Tibial nerve (tissue), 4 donors: ENCODE measurements around the gene ITPKB. TPM values are rescaled to one million over a fixed set of nuclear protein-coding genes. Genes with fewer than 3 reads are reported as not detected.

Experiments
- DNase-seq, 2 donors: peaks; one replicate each; pipeline ENCODE4 v3.0.0-alpha.2; 2019; ENCODE audit warnings: low spot score in 2 of 2
- H3K27ac ChIP-seq, 4 donors: fragments of 200-600 bp; sonication (generic) in 3 of 4; one replicate each; pipeline ENCODE4 v1.5.1; 2017 to 2019; ENCODE audit warnings: mild to moderate bottlenecking in 1 of 4
- H3K27me3 ChIP-seq, 2 donors: fragments of 200-600 bp; sonication (generic) in 1 of 2; one replicate each; pipeline versions ENCODE4 v1.5.1 to v1.6.0; 2017 to 2019
- H3K36me3 ChIP-seq, 3 donors: fragments of 200-600 bp; sonication (generic); one replicate each; pipeline ENCODE4 v1.5.1; 2018 to 2019
- H3K4me1 ChIP-seq, 4 donors: fragments of 200-600 bp; sonication (generic) in 3 of 4; one replicate each; pipeline ENCODE4 v1.5.1; 2017 to 2019
- H3K4me3 ChIP-seq, 4 donors: fragments of 200-600 bp; sonication (generic) in 3 of 4; one replicate each; pipeline ENCODE4 v1.5.1; 2017 to 2019; ENCODE audit warnings: mild to moderate bottlenecking in 1 of 4, moderate library complexity in 1 of 4
- H3K9me3 ChIP-seq, 4 donors: fragments of 200-600 bp; sonication (generic) in 3 of 4; one replicate each; pipeline ENCODE4 v1.5.1; 2017 to 2019
- EP300 ChIP-seq, 2 donors: sonication (generic); formaldehyde crosslinking; IDR thresholded peaks; one replicate each; pipeline ENCODE4 v1.6.1; 2017; ENCODE audit warnings: antibody characterized with exemption in 2 of 2, mild to moderate bottlenecking in 1 of 2
- POLR2A ChIP-seq, 2 donors: fragments of 450-650 bp; IDR thresholded peaks; one replicate each; pipeline ENCODE4 v1.6.1; 2017; ENCODE audit warnings: antibody characterized with exemption in 2 of 2, mild to moderate bottlenecking in 2 of 2, moderate library complexity in 2 of 2
- WGBS, 2 donors: methylation state at CpG; one replicate each; pipeline ENCODE4 v1.1.5; 2018; 5-methylcytosine and 5-hydroxymethylcytosine counted together
- total RNA-seq, 4 donors: library from RNA; depleted of rRNA; stranded (reverse); fragments of >200 nt; gene quantifications; one replicate each; pipeline ENCODE4 v1.1.0, GENCODE V29; 2016
- TF ChIP-seq, protein P1 (sequence below), 5 experiments: fragments of 200-600 bp in 3 of 5; fragments of 450-650 bp in 2 of 5; sonication (generic) in 3 of 5; IDR thresholded peaks; one replicate each; pipeline ENCODE4 v1.5.1; 2016 to 2019; ENCODE audit warnings: antibody characterized with exemption in 5 of 5, mild to moderate bottlenecking in 3 of 5, moderate library complexity in 2 of 5

ITPKB gene
- total RNA-seq, 4 donors from 2014 or later = 49.2 to 82.0 (median 52.7) TPM

- TF ChIP-seq, protein P1, sequence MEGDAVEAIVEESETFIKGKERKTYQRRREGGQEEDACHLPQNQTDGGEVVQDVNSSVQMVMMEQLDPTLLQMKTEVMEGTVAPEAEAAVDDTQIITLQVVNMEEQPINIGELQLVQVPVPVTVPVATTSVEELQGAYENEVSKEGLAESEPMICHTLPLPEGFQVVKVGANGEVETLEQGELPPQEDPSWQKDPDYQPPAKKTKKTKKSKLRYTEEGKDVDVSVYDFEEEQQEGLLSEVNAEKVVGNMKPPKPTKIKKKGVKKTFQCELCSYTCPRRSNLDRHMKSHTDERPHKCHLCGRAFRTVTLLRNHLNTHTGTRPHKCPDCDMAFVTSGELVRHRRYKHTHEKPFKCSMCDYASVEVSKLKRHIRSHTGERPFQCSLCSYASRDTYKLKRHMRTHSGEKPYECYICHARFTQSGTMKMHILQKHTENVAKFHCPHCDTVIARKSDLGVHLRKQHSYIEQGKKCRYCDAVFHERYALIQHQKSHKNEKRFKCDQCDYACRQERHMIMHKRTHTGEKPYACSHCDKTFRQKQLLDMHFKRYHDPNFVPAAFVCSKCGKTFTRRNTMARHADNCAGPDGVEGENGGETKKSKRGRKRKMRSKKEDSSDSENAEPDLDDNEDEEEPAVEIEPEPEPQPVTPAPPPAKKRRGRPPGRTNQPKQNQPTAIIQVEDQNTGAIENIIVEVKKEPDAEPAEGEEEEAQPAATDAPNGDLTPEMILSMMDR (IDR thresholded peaks at IDR 0.05) = no peak
- no peak for TF ChIP-seq POLR2A (IDR thresholded peaks at IDR 0.05)
- TF ChIP-seq EP300 (IDR thresholded peaks at IDR 0.05) = no peak
- no peaks in the 10 kb centered on the region for H3K27me3 ChIP-seq
- no peak overlapping the region for H3K4me3 ChIP-seq
- DNase-seq = no peak
- peak overlapping the region; percentile 59 to 85 (median 72) for H3K27ac ChIP-seq
- H3K36me3 ChIP-seq = peaks cover 0 to 66% (median 0%) of the 10 kb centered on the region in 3 donors
- H3K4me1 ChIP-seq = peaks cover 0 to 51% (median 29%) of the 10 kb centered on the region in 4 donors
- H3K9me3 ChIP-seq = no peaks in the 10 kb centered on the region
- WGBS, 2 donors = 79 to 81% methylated on average over 14 to 22 of the region's 22 CpGs
Measured at GRCh38 chr1:226634611-226635246, 104.4 kb downstream of the ITPKB start.

DNA sequence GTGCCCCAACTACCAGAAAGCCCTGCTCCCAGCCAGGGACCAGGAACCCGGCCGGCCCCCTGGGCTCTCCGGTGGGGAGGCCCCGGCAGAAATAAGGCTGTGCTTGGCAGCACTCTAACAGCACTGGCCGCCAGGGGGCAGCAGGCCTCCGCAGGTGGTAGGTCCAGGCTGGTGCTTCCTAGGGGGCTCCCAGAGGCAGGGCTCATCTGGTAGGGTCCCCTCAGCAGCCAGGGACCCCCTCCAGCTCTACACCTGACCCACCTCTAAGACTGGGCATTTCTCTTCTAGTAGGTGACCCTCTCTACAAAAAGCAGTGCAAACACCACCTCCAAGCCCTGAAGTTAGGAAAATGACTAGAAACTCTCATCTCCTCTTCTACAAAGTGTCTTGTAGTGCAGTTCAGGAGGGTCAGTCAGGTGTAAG is 104.9 kb downstream of the ITPKB start:
- peaks cover 0 to 61% (median 0%) of the 10 kb centered on the region in 3 donors for H3K36me3 ChIP-seq
- H3K27me3 ChIP-seq = no peaks in the 10 kb centered on the region
- no peaks in the 10 kb centered on the region for H3K9me3 ChIP-seq
- TF ChIP-seq, protein P1 (IDR thresholded peaks at IDR 0.05) = peak; percentile 91 to 98 (median 97)
- no peak for TF ChIP-seq POLR2A (IDR thresholded peaks at IDR 0.05)
- H3K27ac ChIP-seq = peak overlapping the region; percentile 59 to 85 (median 72)
- peak; percentile 82 to 89 for DNase-seq
- H3K4me1 ChIP-seq = peaks cover 0 to 51% (median 29%) of the 10 kb centered on the region in 4 donors
- WGBS, 2 donors = 0 to 2% methylated on average over 2 to 6 of the region's 6 CpGs
- no peak overlapping the region for H3K4me3 ChIP-seq

- H3K36me3 ChIP-seq = peaks cover 0 to 58% (median 0%) of the 10 kb centered on the region in 3 donors
- no peaks in the 10 kb centered on the region for H3K27me3 ChIP-seq
- WGBS, 2 donors = 32 to 59% methylated on average over 4 of the region's 7 CpGs
- H3K27ac ChIP-seq = peak overlapping the region; percentile 59 to 85 (median 72)
- DNase-seq = no peak
- no peaks in the 10 kb centered on the region for H3K9me3 ChIP-seq
- TF ChIP-seq, protein P1 (IDR thresholded peaks at IDR 0.05) = no peak
- TF ChIP-seq POLR2A (IDR thresholded peaks at IDR 0.05) (no peak), EP300 (IDR thresholded peaks at IDR 0.05) (no peak)
- no peak overlapping the region for H3K4me3 ChIP-seq
- H3K4me1 ChIP-seq = peaks cover 0 to 50% (median 29%) of the 10 kb centered on the region in 4 donors
Measured at GRCh38 chr1:226633541-226634165, 105.4 kb downstream of the ITPKB start.

GRCh38 chr1:226632922-226633351 is 106.1 kb downstream of the ITPKB start:
- H3K4me3 ChIP-seq = no peak overlapping the region
- TF ChIP-seq, protein P1 (IDR thresholded peaks at IDR 0.05) = no peak
- TF ChIP-seq EP300 (IDR thresholded peaks at IDR 0.05) = peak; percentile 3 to 77
- TF ChIP-seq POLR2A (IDR thresholded peaks at IDR 0.05) = no peak
- DNase-seq = no peak
- WGBS, 2 donors = 67 to 74% methylated on average over 10 of the region's 10 CpGs
- no peaks in the 10 kb centered on the region for H3K9me3 ChIP-seq
- peak overlapping the region; percentile 59 to 85 (median 72) for H3K27ac ChIP-seq
- H3K36me3 ChIP-seq = peaks cover 0 to 51% (median 0%) of the 10 kb centered on the region in 3 donors
- no peaks in the 10 kb centered on the region for H3K27me3 ChIP-seq
- H3K4me1 ChIP-seq = peaks cover 0 to 47% (median 26%) of the 10 kb centered on the region in 4 donors
